T-helper 22 cell (primary cell): ENCODE results near the gene SGTB.
"Not testable (repeated sequence)": the region's sequence is repeated elsewhere in the genome, so short reads cannot be mapped to it uniquely, and the experiment has no call there.

Experiments used
- DNase-seq: peaks from one replicate; pipeline ENCODE4 v3.0.0-alpha.2; 2020; ENCODE audit warnings: low read depth

SGTB gene

GRCh38 chr5:65668696-65669095 lies 53.2 kb downstream of the SGTB start:
- DNase-seq, result no peak

DNA sequence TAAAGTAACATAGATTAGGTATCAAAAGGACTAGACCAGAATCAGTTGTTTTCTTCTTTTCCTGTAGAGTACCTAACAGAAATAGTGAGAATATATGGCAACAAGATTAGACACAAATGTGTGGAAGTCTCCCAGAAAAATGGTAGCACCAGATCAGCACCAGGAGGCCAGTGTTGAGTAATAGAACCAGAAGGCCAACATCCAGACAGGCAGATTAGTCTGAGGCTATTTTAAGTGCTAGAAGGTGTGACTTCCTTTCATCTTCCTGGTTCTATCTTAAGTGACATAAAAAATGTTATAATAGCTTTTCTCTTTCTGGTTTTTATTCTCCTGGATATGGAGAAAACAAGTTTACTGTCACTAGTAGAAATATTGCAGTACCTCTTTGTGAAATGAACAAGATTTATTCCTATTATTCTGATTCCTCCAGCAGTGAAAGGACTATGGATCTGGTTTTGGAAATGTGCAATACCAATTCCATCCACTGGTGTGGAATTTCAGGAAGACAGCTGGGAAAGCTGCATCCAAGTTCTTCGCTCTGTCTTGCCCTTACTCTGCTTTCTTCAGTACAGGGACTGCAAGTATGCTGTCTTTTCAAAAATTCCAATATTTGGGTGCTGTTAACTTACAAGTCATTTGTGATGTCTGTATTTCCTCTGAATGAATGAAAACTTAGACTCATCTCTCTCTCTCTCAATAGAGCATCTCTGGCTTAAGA lies 57.9 kb downstream of the SGTB start:
- DNase-seq, result no peak

DNA sequence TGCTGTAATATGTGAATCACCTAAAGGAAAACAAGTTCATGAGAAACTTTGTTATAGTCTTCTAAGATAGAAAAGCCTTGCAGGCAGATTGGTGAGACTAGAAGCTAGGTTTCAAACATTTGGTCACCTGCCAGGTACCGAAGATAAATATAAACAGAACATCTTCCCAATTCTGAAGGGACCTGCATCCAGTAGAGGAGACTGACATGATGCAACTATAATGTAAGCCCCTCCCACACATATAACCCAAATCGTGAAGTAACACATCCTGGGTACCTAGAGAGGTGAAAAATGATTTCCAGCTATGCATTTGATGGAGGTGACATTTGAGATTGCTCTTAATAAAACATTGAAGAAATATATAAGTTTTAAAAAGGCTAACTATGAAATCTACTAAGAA lies 67.2 kb downstream of the SGTB start:
- no peak for DNase-seq

GRCh38 chr5:65651144-65651543 lies 70.8 kb downstream of the SGTB start:
- no peak for DNase-seq

- DNase-seq, result no peak
Measured at GRCh38 chr5:65647941-65648340, 74.0 kb downstream of the SGTB start.

DNA sequence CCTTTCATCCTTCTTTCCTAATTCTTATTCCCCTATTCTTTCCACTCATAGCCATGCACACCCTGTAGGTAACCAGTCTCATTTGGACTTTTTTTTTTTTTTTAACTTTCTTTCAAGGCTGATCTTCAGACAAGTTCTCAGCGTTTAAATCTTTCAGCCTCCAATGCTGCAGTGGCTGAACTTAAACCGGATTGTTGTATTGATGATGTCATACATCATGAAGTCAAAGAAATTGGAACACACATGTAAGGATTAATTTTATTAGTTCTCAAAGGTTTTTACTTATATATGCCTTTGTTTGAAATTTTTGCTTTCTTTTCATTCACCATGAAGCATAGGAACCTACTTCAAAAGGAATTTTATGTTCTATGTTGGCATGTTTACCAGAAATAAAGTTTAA lies 75.0 kb downstream of the SGTB start:
- no peak for DNase-seq

DNA sequence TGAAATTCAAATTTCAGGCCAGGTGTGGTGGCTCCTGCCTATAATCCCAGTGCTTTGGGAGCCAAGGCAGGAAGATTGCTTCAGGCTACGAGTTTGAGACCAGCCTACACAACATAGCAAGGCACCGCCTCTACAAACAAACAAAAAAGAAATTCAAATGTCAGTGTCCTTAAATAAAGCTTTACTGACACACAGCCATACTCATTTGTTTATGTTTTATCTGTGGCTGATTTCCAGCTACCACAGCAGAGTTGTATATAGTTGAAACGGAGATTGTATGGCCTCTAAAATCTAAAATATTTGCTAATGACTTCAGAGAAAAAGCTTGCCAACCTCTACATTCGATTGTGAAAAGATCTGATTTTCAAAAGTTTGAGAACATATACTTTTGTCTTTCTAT lies 81.7 kb downstream of the SGTB start:
- DNase-seq, result no peak

DNA sequence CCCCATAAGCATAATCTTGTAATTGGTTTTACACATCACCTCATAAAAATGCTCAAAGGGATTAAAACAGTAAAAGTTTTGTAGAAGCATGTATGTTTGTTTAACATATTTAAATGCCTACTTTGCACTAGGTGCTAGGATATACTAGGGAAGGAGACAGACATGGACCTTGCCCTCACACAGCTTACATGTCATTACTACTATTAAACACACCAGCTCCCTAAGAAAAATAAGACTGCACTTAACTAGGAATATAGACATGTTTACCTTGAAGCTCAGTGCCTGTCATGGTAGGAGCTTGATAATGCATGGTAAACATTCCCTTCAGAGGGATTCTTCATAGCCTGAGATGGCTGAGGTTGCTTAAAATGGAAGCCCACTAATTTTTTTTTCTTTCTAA lies 90.9 kb downstream of the SGTB start:
- DNase-seq, result no peak

GRCh38 chr5:65625743-65626142 lies 96.2 kb downstream of the SGTB start:
- no peak for DNase-seq

GRCh38 chr5:65624571-65625555 lies 97.0 kb downstream of the SGTB start, which contains the start of the genes SHLD3 and TRAPPC13:
TSS of gene SHLD3 (plus strand) at chr5:65625027. CDS start at chr5:65629588, 4,561 bp downstream.
TSS of gene TRAPPC13 (plus strand) at chr5:65625027. CDS start at chr5:65625061, 34 bp downstream.
- DNase-seq, result peak; percentile 84

DNA sequence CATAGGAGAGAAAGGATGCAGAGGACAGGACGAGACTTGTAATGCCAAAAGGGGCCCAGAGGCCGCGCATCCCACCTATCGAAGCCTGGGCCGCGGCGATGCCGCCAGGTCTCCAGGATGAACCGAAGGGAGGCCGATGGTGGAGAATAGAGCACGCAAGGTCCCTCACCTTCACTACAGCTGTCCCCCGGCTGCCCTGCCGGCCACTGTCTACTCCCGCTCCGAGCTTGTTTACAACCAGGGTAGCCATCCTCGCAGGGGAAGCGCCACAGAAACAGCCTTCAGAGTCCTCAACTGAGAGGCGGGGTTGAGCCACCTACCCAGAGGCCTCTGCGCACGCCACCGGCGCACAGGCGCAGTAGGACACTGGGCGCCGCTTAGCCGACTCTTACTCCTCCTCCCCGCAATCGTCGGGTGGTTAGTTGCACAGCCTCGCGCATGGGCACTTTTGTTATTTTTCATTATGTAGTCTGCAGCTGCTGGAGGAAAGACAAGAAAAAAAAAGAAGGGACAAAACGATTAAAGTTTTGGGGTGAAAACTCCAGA lies 97.8 kb downstream of the SGTB start, which contains the start of gene TRIM23:
TSS of gene TRIM23 (minus strand) at position 309 of the 546 bp plus-strand sequence. CDS start at position 250, 59 bp downstream.
- DNase-seq, result peak; percentile 87

- no peak for DNase-seq
Measured at GRCh38 chr5:65623482-65623881, 98.4 kb downstream of the SGTB start.

DNA sequence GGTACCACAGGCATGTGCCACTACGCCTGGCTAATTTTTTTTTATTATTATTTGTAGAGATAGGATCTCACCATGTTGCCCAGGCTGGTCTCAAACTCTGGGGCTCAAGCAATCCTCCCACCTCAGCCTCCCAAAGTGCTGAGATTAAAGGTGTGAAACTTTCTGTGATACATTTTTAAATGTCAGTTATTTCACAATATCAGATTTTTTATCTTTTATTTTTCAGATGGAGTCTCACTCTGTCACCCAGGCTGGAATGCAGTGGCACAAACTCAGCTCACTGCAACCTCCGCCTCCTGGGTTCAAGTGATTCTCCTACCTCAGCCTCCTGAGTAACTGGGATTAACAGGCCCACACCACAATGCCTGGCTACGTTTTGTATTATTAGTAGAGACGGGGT lies 99.9 kb downstream of the SGTB start:
- DNase-seq, result not testable (repeated sequence)

GRCh38 chr5:65620021-65620420 lies 101.9 kb downstream of the SGTB start:
- DNase-seq, result no peak
